ENCODE data around the gene TMA7B.

TMA7B gene

GRCh38 chr22:39959640-39960447 is at the start of gene TMA7B:
Gene TMA7B, plus strand, starts transcription at chr22:39960397. Its CDS starts 3,978 bp downstream, at chr22:39964375.
- in situ Hi-C loops (cut with MboI; ENCODE audit: low sequenced_read_pairs), result no loop called here

- in situ Hi-C loops (cut with MboI; ENCODE audit: low sequenced_read_pairs), result no loop called here
These were observed 49.2 kb upstream of the TMA7B start for GRCh38 chr22:39910876-39911613.

- in situ Hi-C loops (cut with MboI; ENCODE audit: low sequenced_read_pairs), result no loop called here
These were observed 46.9 kb upstream of the TMA7B start for GRCh38 chr22:39913321-39913720.

GRCh38 chr22:39913886-39914285 is 46.3 kb upstream of the TMA7B start:
- in situ Hi-C loops (cut with MboI; ENCODE audit: low sequenced_read_pairs), result no loop called here

GRCh38 chr22:39914584-39914983 is 45.6 kb upstream of the TMA7B start:
- in situ Hi-C loops (cut with MboI; ENCODE audit: low sequenced_read_pairs), result no loop called here

- in situ Hi-C loops (cut with MboI; ENCODE audit: low sequenced_read_pairs), result no loop called here
These were observed 44.9 kb upstream of the TMA7B start for GRCh38 chr22:39915295-39915726.

- in situ Hi-C loops (cut with MboI; ENCODE audit: low sequenced_read_pairs), result no loop called here
These were observed 43.7 kb upstream of the TMA7B start for GRCh38 chr22:39916496-39916895.

GRCh38 chr22:39917197-39917643 is 43.0 kb upstream of the TMA7B start:
- in situ Hi-C loops (cut with MboI; ENCODE audit: low sequenced_read_pairs), result no loop called here

GRCh38 chr22:39917776-39918495 is 42.3 kb upstream of the TMA7B start:
- in situ Hi-C loops (cut with MboI; ENCODE audit: low sequenced_read_pairs), result no loop called here

- in situ Hi-C loops (cut with MboI; ENCODE audit: low sequenced_read_pairs), result no loop called here
These were observed 40.0 kb upstream of the TMA7B start for GRCh38 chr22:39920134-39920743.

- in situ Hi-C loops (cut with MboI; ENCODE audit: low sequenced_read_pairs), result no loop called here
These were observed 36.5 kb upstream of the TMA7B start for GRCh38 chr22:39923696-39924095.

- in situ Hi-C loops (cut with MboI; ENCODE audit: low sequenced_read_pairs), result no loop called here
These were observed 35.9 kb upstream of the TMA7B start for GRCh38 chr22:39924286-39924685.

- in situ Hi-C loops (cut with MboI; ENCODE audit: low sequenced_read_pairs), result no loop called here
These were observed 34.9 kb upstream of the TMA7B start for GRCh38 chr22:39925273-39925672.

GRCh38 chr22:39925909-39926679 is 34.1 kb upstream of the TMA7B start:
- in situ Hi-C loops (cut with MboI; ENCODE audit: low sequenced_read_pairs), result no loop called here

- in situ Hi-C loops (cut with MboI; ENCODE audit: low sequenced_read_pairs), result no loop called here
These were observed 33.4 kb upstream of the TMA7B start for GRCh38 chr22:39926753-39927152.

- in situ Hi-C loops (cut with MboI; ENCODE audit: low sequenced_read_pairs), result no loop called here
These were observed 32.7 kb upstream of the TMA7B start for GRCh38 chr22:39927544-39927943.

GRCh38 chr22:39928536-39929520 is 31.4 kb upstream of the TMA7B start:
- in situ Hi-C loops (cut with MboI; ENCODE audit: low sequenced_read_pairs), result no loop called here

GRCh38 chr22:39931251-39931650 is 28.9 kb upstream of the TMA7B start:
- in situ Hi-C loops (cut with MboI; ENCODE audit: low sequenced_read_pairs), result no loop called here

GRCh38 chr22:39932166-39932565 is 28.0 kb upstream of the TMA7B start:
- in situ Hi-C loops (cut with MboI; ENCODE audit: low sequenced_read_pairs), result no loop called here

All from HL-60/S4 (cell line).